HepG2 (cell line): ENCODE data around the gene RACGAP1. TPM values are rescaled to one million over a fixed set of nuclear protein-coding genes. Genes with fewer than 3 reads are reported as not detected.

Experiments used
- EP300 ChIP-seq, 3 experiments: sonication (generic) in 1 of 3; formaldehyde crosslinking in 1 of 3; IDR thresholded peaks; 2 replicates each; pipeline versions ENCODE4 v1.5.1 to v1.6.1; 2011 to 2020; ENCODE audit warnings: low read depth in 2 of 3, low read length in 2 of 3, borderline replicate concordance in 1 of 3, improper control_type of control experiment in 1 of 3, mild to moderate bottlenecking in 1 of 3, missing genetic modification reagents in 1 of 3, moderate library complexity in 1 of 3
- GMEB2 ChIP-seq: IDR thresholded peaks from 2 replicates; pipeline ENCODE4 v1.6.1; 2016; ENCODE audit warnings: missing biosample characterization, missing genetic modification reagents, low read depth
- HBP1 ChIP-seq: IDR thresholded peaks from 2 replicates; pipeline ENCODE4 v1.6.1; 2016; ENCODE audit warnings: low read depth, control low read depth
- HDAC1 ChIP-seq: sonication (generic); formaldehyde crosslinking; IDR thresholded peaks from 2 replicates; pipeline ENCODE4 v1.5.1; 2020; ENCODE audit warnings: mild to moderate bottlenecking, missing genetic modification reagents
- HMGA1 ChIP-seq: sonication (generic); formaldehyde crosslinking; conservative IDR thresholded peaks from 2 replicates; pipeline ENCODE4 v1.4.0; 2020; ENCODE audit warnings: missing genetic modification reagents
- KDM3A ChIP-seq: IDR thresholded peaks from 2 replicates; pipeline ENCODE4 v1.6.1; 2018; ENCODE audit warnings: low read depth, missing compliant biosample characterization
- LCORL ChIP-seq, 2 experiments: fragments of 450-650 bp in 1 of 2; sonication (generic) in 1 of 2; formaldehyde crosslinking in 1 of 2; IDR thresholded peaks; 2 replicates each; pipeline versions ENCODE4 v1.5.0 to v1.6.1; 2017 to 2020; ENCODE audit warnings: antibody characterized with exemption in 1 of 2, missing genetic modification reagents in 1 of 2
- MLLT10 ChIP-seq: sonication (generic); formaldehyde crosslinking; IDR thresholded peaks from 2 replicates; pipeline ENCODE4 v1.4.0; 2020; ENCODE audit warnings: missing genetic modification reagents
- NCOR1 ChIP-seq: fragments of 200-600 bp; sonication (generic); IDR thresholded peaks from 2 replicates; pipeline ENCODE4 v1.7.0; 2017; ENCODE audit warnings: antibody characterized with exemption, low read length, borderline replicate concordance
- NFIC ChIP-seq: IDR thresholded peaks from 2 replicates; pipeline ENCODE4 v1.6.1; 2012; ENCODE audit warnings: mild to moderate bottlenecking, low read length, inconsistent platforms
- NFKBIZ ChIP-seq: IDR thresholded peaks from 2 replicates; pipeline ENCODE4 v1.6.1; 2018; ENCODE audit warnings: missing genetic modification reagents, missing compliant biosample characterization
- NR2C2 ChIP-seq: sonication (generic); formaldehyde crosslinking; IDR thresholded peaks from 2 replicates; pipeline ENCODE4 v1.4.0; 2020; ENCODE audit warnings: missing genetic modification reagents, mild to moderate bottlenecking, moderate library complexity, borderline replicate concordance
- PAXIP1 ChIP-seq: sonication (generic); formaldehyde crosslinking; conservative IDR thresholded peaks from 2 replicates; pipeline ENCODE4 v1.4.0; 2020; ENCODE audit warnings: mild to moderate bottlenecking, missing genetic modification reagents, moderate library complexity
- TAF15 ChIP-seq: fragments of 200-400 bp; formaldehyde crosslinking; IDR thresholded peaks from one replicate; pipeline ENCODE4 v1.6.1; 2018; ENCODE audit warnings: mild to moderate bottlenecking, low read depth, low read length; ENCODE audit not compliant: poor library complexity, severe bottlenecking
- ZC3H4 ChIP-seq: sonication (generic); formaldehyde crosslinking; IDR thresholded peaks from 2 replicates; pipeline ENCODE4 v1.4.0; 2020; ENCODE audit warnings: missing genetic modification reagents, borderline replicate concordance
- ZNF362 ChIP-seq: sonication (generic); formaldehyde crosslinking; IDR thresholded peaks from 2 replicates; pipeline ENCODE4 v1.4.0; 2020; ENCODE audit warnings: missing genetic modification reagents, mild to moderate bottlenecking, borderline replicate concordance
- ZNF501 ChIP-seq: sonication (generic); formaldehyde crosslinking; IDR thresholded peaks from 2 replicates; pipeline ENCODE4 v1.5.1; 2020; ENCODE audit warnings: mild to moderate bottlenecking, moderate library complexity, missing genetic modification reagents
- ZNF510 ChIP-seq: sonication (generic); formaldehyde crosslinking; IDR thresholded peaks from 2 replicates; pipeline ENCODE4 v1.4.0; 2020; ENCODE audit warnings: low read depth, mild to moderate bottlenecking, missing genetic modification reagents
- ZNF605 ChIP-seq: sonication (generic); formaldehyde crosslinking; IDR thresholded peaks from 2 replicates; pipeline ENCODE4 v1.8.0; 2022; ENCODE audit warnings: mild to moderate bottlenecking, missing genetic modification reagents
- ZSCAN21 ChIP-seq: sonication (generic); formaldehyde crosslinking; IDR thresholded peaks from 2 replicates; pipeline ENCODE4 v1.8.0; 2022; ENCODE audit warnings: mild to moderate bottlenecking, missing genetic modification reagents, moderate library complexity, borderline replicate concordance
- polyA plus RNA-seq, 8 experiments: library from polyadenylated mRNA; depleted of rRNA in 3 of 8; stranded (reverse) in 7 of 8; unstranded in 1 of 8; fragments of >200 nt; fragmentation: Illumina TruSeq in 4 of 8; extraction: Trizol in 4 of 8; gene quantifications; 2 replicates each; pipeline versions ENCODE4 v1.2.1 to v1.2.3, GENCODE V29; 2011 to 2016; ENCODE audit warnings: low read depth in 4 of 8, missing spikeins in 1 of 8, mixed read lengths in 1 of 8; ENCODE audit not compliant: insufficient read depth in 1 of 8
- total RNA-seq, 5 experiments: library from RNA; depleted of rRNA; stranded (reverse); fragments of >200 nt; fragmentation: Illumina TruSeq; extraction: Trizol; gene quantifications; 2 replicates each; pipeline ENCODE4 v1.2.3, GENCODE V29; 2016; ENCODE audit warnings: low read depth in 1 of 5

RACGAP1 gene
- total and polyA plus RNA-seq, 2 of the 13 experiments (the other 11 are each of a cell fraction or from before 2014, with no cell fraction given): 16.7 to 57.9 TPM

GRCh38 chr12:50025187-50026059, at the start of gene RACGAP1 (continued):
- TF ChIP-seq ZNF605 (CRISPR knock-in tag) (peak; percentile 40; the same call in 1 of the 2 replicates), ZNF501 (CRISPR knock-in tag) (peak; percentile 91), NFIC (no peak), ZNF510 (CRISPR knock-in tag) (no peak), HMGA1 (CRISPR knock-in tag) (no peak), EP300 (IDR thresholded peaks at IDR 0.05; ENCODE audit: low read depth in 2 of 2, low read length in 2 of 2) (no peak), EP300 (CRISPR knock-in tag; IDR thresholded peaks at IDR 0.05; ENCODE audit: borderline replicate concordance) (no peak), LCORL (IDR thresholded peaks at IDR 0.05) (peak; percentile 85; the same call in 1 of the 2 replicates), LCORL (CRISPR knock-in tag; IDR thresholded peaks at IDR 0.05) (peak; percentile 70; the same call in 1 of the 2 replicates), NFKBIZ (CRISPR knock-in tag) (no peak), NCOR1 (peak; percentile 39; the same call in 1 of the 2 replicates), MLLT10 (CRISPR knock-in tag) (no peak), GMEB2 (CRISPR knock-in tag) (peak; percentile 96), ZNF362 (peak; percentile 100), HDAC1 (CRISPR knock-in tag) (peak; percentile 86), HBP1 (CRISPR knock-in tag) (peak; percentile 80), ZSCAN21 (0 out of 2 replicates have a peak, but pooled peaks have one; percentile 18), KDM3A (CRISPR knock-in tag) (no peak), TAF15 (peak; percentile 51), PAXIP1 (CRISPR knock-in tag) (peak; percentile 37), ZC3H4 (CRISPR knock-in tag) (no peak), NR2C2 (CRISPR knock-in tag) (peak; percentile 91)
